Measurements from ENCODE around the gene DNASE1L3.
"Not testable (repeated sequence)": the region's sequence is repeated elsewhere in the genome, so short reads cannot be mapped to it uniquely, and the experiment has no call there.

DNASE1L3 gene

DNA sequence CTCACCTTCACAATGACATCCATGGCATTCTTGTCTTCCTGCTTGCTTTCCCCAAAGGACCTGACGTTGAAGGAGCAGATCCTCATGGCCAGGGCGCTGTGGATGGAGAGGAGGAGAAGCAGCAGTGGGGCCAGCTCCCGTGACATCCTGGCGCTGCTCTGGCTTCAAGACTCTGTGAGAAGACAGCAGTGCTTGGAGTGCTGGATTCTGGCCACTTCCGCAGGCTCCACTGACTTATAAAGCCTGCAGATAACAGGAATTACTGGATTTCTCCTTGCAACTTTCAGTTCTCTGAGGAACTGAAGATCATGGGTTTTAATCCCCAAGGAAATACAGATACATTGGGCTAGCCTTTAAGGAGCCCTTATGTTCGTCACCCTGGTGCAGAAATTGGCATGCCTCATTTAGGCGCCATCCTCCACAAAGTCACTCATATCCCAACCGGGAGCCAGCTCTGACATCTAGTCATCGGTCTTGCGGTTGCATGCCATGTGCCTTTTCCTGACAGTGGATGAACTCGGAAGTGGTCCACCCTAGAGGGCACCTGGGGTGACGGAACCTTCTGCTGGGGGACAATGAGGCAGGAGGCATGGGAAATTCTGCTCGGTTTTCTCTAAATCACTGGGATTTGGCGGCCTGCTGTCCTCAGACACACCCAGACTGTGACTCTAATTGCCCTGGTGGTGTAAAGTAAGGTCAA lies at the start of gene DNASE1L3:
Gene DNASE1L3, minus strand, starts transcription at position 212 of the 700 bp plus-strand sequence. Its CDS starts 66 bp downstream, at position 146.
- DNase-seq = no peak

- peak; percentile 25 for DNase-seq
Measured at GRCh38 chr3:58260261-58260731, 49.5 kb upstream of the DNASE1L3 start.

DNA sequence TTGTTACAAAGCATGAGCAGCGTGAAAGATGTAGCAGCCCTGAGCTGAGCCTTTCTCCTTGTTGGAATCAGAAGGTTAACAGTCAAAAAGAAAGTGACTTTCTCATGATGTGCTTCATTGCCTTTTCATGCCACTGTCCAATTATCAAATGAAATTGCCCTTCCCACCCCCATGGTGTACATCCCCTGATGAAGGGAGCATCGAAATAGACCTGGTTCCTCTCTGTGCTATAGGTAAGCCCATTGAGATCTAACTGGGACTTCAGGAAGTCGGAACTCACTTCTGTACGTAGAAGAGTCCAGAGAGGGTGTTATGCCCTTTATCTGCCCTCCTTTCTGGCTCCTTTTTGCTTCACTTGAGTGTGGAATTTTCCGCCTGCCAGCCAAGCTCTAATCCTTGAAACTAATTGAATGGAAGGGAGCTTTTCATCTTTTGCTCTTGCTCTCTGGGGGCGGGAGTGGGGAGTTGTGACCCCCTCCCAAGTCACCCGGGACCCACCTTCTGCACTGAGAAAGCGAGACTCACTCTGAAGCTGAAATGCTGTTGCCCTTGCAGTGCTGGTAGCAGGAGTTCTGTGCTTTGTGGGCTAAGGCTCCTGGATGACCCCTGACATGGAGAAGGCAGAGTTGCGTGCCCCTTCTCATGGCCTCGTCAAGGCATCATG lies 47.8 kb upstream of the DNASE1L3 start:
- no peak for DNase-seq

DNA sequence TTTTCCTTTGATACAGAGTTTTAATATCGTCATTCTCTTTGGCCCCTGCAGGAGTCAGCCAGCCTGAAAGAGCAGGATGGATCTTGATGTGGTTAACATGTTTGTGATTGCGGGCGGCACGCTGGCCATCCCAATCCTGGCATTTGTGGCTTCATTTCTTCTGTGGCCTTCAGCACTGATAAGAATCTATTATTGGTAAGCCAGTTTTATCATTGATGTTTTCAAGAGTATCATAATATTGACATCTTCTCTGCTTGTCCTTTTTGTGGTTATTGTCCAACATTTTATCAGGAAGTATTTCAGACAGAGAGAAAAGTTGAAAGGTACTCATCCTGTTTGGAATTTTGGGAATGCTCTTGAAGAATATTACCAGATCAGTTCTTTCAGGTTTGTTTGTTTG lies 45.7 kb upstream of the DNASE1L3 start:
- no peak for DNase-seq

GRCh38 chr3:58256061-58256460 lies 45.3 kb upstream of the DNASE1L3 start:
- DNase-seq = no peak

DNA sequence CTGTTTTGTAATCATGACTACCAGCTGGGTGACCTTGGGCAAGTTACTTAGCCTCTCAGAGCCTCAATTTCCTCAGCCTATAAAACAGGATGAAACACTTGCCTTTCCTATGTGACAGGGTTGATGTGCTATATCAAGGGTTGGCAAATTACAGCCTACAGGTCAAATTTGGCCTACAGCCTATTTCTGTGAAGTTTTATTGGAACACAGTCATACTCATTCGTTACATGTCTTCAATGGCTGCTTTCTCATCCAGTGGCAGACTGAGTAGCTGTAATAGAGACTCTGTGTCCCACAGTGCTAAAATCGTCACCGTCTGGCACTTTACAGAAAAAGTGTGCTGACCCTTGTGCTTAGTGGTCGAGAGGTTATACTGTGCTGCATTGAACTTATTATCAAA lies 43.4 kb upstream of the DNASE1L3 start:
- DNase-seq = no peak

- no peak for DNase-seq
Measured at GRCh38 chr3:58251631-58252035, 40.9 kb upstream of the DNASE1L3 start.

- DNase-seq = no peak
Measured at GRCh38 chr3:58250093-58250707, 39.4 kb upstream of the DNASE1L3 start.

DNA sequence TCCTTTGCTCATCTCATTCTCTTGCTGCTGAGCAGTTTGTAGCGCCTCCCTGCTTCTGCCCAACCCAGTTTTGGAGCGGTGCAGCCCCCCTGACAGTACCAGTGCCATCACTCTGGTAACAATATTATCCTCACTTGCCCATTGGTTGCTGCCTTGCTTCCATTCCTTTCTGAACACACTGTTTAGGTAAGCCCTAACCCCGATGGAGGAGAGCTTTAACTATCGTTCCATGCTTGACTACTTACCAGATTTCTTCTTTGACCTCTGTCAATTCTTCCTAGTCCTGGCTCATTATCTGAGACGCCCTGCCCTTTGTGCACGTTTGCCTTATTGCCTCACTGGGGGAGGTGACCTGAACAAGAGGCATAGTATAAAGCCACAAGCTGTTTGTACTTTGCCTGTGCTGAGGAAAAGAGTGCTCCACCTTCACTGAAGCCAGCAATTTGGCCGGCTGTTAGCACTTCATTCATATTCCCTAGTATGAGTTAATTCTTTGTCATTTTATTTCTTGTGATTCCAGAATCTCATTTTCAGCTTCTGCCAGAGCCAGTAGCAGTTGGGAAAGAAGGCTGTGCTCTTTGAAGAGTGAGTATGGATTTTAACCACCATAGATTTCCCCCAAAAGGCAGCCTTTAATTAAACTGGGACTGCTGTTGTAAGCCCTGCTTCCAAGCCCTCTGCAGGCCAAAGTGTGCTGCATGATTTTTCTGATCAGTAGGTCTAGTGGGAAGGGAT lies 38.8 kb upstream of the DNASE1L3 start:
- no peak for DNase-seq

DNA sequence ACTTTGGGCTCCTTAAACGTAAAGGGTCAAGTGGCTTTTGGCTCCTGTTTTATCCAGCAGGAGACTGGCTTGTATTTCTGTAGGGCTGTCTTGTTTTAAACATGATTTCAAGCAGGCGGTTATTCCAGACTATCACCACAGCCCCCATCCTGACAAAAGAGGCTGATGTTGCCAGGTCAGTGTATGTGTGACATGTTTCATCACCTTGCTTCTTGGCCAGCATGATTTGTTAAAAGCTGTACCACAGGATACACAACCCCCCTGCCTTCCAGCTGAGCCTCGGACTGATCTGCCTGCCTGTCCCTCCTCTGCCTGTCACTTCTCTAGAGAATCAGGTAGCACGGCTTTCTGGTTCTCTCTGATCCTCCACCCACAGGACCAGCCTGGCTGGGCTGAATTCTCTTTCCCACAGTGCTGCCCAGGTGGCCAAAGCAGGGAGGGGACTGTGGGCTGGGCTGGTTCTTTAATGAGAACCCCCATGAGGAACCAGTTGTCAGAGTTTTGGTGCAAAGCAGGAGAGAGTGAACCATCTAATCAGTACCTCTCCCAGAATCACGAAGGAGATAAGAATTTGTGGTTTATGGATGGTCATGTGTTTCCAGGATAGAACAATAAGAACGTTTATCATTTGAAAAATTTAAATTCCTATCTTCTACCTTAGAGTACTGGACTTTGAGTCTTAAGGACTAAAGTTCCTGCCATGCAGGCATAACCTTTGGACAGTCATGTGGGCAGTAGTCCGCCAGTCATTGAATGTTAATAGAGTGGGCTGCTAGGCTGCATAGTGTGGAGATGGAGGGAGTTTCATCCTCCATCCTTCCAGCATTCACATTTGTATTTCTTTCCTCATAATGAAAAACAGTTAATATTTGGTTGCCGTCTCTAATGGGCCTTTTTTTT lies 35.6 kb upstream of the DNASE1L3 start:
- DNase-seq = no peak

- no peak for DNase-seq
Measured at GRCh38 chr3:58243976-58244585, 33.3 kb upstream of the DNASE1L3 start.

GRCh38 chr3:58242860-58243259 lies 32.1 kb upstream of the DNASE1L3 start:
- not testable (repeated sequence) for DNase-seq

GRCh38 chr3:58242340-58242739 lies 31.6 kb upstream of the DNASE1L3 start:
- DNase-seq = no peak

- no peak for DNase-seq
Measured at GRCh38 chr3:58241306-58242044, 30.7 kb upstream of the DNASE1L3 start.

- DNase-seq = no peak
Measured at GRCh38 chr3:58238830-58239229, 28.1 kb upstream of the DNASE1L3 start.

GRCh38 chr3:58237941-58238681 lies 27.3 kb upstream of the DNASE1L3 start:
- DNase-seq = peak; percentile 86

GRCh38 chr3:58237238-58237940 lies 26.6 kb upstream of the DNASE1L3 start, which contains the start of gene ABHD6:
Gene ABHD6, plus strand, starts transcription at chr3:58237792. Its CDS starts 18,795 bp downstream, at chr3:58256587.
- peak; percentile 90 for DNase-seq

DNA sequence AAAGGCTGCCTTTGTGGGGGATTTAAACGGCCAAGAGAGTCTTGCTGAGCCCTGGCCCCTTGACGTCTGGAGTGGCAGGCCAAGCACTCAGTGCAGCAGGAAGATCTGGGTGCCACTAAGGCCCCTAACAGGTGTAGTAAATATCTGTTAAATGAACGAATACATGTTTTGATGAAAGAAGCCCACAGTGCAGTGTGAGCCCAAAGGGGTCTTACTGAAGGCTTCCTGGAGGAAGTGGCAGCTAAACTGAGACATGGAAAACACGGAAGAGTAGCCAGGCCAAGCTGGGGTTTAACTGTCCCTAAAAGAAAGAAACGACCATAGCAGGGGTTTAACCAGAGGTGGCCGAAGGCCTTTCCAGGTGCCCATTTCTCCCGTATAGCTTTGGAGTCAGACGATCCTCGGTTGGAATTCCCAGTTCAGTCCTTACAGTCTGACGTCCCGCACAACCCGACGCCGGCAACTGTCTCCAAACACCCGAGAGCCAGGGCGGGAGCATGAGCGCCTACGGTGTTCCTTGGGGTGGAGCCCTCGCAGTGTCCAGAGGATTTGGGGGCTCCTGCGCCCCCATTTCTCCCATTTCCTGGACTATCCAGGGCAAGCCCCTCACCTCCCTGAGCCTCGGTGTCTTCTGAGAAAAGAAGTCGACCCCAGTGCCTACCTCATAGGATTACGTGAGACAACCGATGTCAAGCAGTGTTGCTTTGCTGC lies 25.9 kb upstream of the DNASE1L3 start:
- DNase-seq = no peak

GRCh38 chr3:58235970-58236369 lies 25.2 kb upstream of the DNASE1L3 start:
- no peak for DNase-seq

All from midbrain (tissue), 1 donor.